AG04449 (cell line): ENCODE measurements around the gene THOC5.
A peak's percentile ranks its signal among the peaks of the same experiment; 100 is the strongest.

Experiments used
- CTCF ChIA-PET: fragments of 350-600 bp; formaldehyde crosslinking; extraction: SDS; loops from one replicate; lab custom pipeline; 2021; ENCODE audit warnings: antibody characterized with exemption; lab: Yijun Ruan, JAX
- POLR2A ChIA-PET: fragments of 400-600, 350-600 bp; formaldehyde crosslinking; extraction: SDS; loops from one replicate; lab custom pipeline; 2020; ENCODE audit warnings: antibody characterized with exemption, inconsistent platforms; lab: Yijun Ruan, JAX
- DNase-seq: peaks from one replicate; pipeline ENCODE4 v3.0.0-alpha.2; 2010; ENCODE audit warnings: low read depth, low spot score
- H3K4me3 ChIP-seq: 2 replicates; pipeline ENCODE4 v1.5.1; 2011; ENCODE audit warnings: low read depth, mild to moderate bottlenecking, control low read depth, low read length
- CTCF ChIP-seq: IDR thresholded peaks from one replicate; pipeline ENCODE4 v1.5.1; 2011; ENCODE audit warnings: mild to moderate bottlenecking, moderate library complexity, low read length, control low read depth, inconsistent platforms; ENCODE audit not compliant: insufficient read depth; ENCODE audit errors: missing control alignments

THOC5 gene

GRCh38 chr22:29480512-29481264 is 72.9 kb downstream of the THOC5 start:
- CTCF ChIA-PET, result interaction anchor here (1.0 to 1.6 kb wide), 2 partner anchors 9 to 85 kb away, joined by 3 to 9 read pairs; no protein-coding TSS in a partner anchor
- DNase-seq, result no peak
- no peak for TF ChIP-seq CTCF
- POLR2A ChIA-PET, result no interaction called here
- peak overlapping the region; percentile 49 for H3K4me3 ChIP-seq

GRCh38 chr22:29480262-29480511 is 73.4 kb downstream of the THOC5 start:
- TF ChIP-seq CTCF, result no peak
- ChIA-PET POLR2A (no interaction called here), CTCF (interaction anchor here (1.0 to 1.6 kb wide), 2 partner anchors 9 to 84 kb away, joined by 3 to 9 read pairs; no protein-coding TSS in a partner anchor)
- DNase-seq, result no peak
- peak overlapping the region; percentile 49 for H3K4me3 ChIP-seq

GRCh38 chr22:29479417-29480261 is 73.9 kb downstream of the THOC5 start, which contains the start of gene NEFH:
NEFH (plus strand) TSS chr22:29480218; CDS start chr22:29480263, 45 bp downstream.
- ChIA-PET CTCF (interaction anchor here (1.6 kb wide), 1 partner anchor 8 kb away, joined by 9 read pairs; no protein-coding TSS in a partner anchor), POLR2A (no interaction called here)
- peak within 1 kb of the TSS; percentile 49 for H3K4me3 ChIP-seq
- TF ChIP-seq CTCF, result no peak
- DNase-seq, result no peak

DNA sequence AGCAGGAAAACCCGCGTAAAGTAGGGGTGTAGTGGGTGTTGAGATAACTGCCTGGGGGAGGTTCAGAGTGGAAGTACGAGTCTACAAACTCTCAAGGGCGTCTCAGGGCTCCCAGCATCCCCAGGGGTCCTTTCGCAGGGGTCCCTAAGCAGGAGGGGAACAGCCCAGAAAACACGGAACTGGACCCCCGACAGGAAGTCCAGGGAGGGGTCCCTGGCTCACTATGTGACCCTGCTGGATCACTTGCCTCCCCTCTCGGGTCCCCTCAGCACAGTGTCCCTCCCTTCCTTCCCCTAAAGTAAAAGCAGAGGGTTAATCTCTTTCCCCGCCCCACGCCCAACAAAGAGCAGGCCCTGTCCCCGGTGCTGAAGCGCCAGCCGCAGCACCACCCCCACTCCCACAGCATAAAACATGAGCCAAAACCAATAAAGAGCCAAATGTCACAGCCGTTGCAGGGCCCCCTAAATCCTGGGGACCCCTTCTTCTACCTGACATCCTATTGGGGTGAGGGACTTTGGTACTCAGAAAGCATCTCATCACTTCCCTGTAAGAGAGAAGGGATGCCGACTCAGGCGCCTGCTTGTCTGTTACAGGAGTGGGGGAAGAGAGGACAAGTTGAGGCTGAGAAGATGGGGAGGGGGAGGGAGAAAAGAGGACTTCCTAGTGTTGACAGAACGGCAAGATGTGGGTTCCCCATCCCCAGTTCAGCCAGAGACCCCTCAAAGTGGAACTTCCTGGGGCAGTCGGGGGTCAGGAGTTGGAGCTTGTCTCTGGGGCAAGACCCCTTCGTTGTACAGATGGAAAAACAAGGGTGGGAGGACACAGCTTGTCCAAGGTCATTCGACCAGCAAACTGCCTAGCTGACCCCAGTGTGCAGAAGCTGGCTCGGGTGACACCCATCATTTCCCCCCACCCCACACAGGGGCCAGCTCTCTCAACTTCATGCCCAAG is 75.0 kb downstream of the THOC5 start:
- ChIA-PET CTCF (no interaction called here), POLR2A (no interaction called here)
- TF ChIP-seq CTCF, result no peak
- H3K4me3 ChIP-seq, result no peak overlapping the region
- no peak for DNase-seq

- no peak overlapping the region for H3K4me3 ChIP-seq
- ChIA-PET POLR2A (no interaction called here), CTCF (no interaction called here)
- no peak for DNase-seq
- TF ChIP-seq CTCF, result no peak
Observed at GRCh38 chr22:29477723-29478318, 75.7 kb downstream of the THOC5 start.
